AG08396 (cell line): ENCODE measurements around the gene WNT3.
"Not testable (repeated sequence)": the region's sequence is repeated elsewhere in the genome, so short reads cannot be mapped to it uniquely, and the experiment has no call there.

Experiments used
- DNase-seq: peaks from one replicate; pipeline ENCODE4 v3.0.0; 2012; ENCODE audit warnings: low spot score, mixed read lengths

The WNT3 gene

GRCh38 chr17:46818316-46818928 is at the start of gene WNT3:
Gene WNT3 (minus strand): TSS chr17:46818692. CDS start chr17:46818597, 95 bp downstream.
- peak; percentile 51 for DNase-seq

- no peak for DNase-seq
Measured at GRCh38 chr17:46866747-46867146, 48.3 kb upstream of the WNT3 start.

DNA sequence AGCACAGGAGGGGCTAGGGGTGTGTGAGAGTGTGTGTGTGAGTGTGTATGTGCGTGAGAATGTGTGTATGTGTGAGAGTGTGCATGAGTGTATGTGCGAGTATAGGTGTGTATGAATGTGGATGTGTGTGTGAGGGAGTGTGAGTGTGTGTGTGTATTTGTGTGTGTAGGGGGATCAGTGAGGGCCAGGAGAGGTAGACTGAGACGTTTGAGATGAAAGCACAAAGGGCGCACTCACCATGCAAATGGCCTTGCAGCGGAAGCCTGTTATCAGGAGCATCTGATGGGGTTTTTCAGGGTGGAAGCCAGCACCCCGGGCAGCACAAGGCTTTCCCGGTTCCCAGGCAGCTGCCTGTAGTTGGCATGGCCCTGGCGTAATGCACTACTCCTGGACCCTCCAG is 47.8 kb upstream of the WNT3 start:
- no peak for DNase-seq

GRCh38 chr17:46865100-46865499 is 46.6 kb upstream of the WNT3 start:
- peak; percentile 54 for DNase-seq

DNA sequence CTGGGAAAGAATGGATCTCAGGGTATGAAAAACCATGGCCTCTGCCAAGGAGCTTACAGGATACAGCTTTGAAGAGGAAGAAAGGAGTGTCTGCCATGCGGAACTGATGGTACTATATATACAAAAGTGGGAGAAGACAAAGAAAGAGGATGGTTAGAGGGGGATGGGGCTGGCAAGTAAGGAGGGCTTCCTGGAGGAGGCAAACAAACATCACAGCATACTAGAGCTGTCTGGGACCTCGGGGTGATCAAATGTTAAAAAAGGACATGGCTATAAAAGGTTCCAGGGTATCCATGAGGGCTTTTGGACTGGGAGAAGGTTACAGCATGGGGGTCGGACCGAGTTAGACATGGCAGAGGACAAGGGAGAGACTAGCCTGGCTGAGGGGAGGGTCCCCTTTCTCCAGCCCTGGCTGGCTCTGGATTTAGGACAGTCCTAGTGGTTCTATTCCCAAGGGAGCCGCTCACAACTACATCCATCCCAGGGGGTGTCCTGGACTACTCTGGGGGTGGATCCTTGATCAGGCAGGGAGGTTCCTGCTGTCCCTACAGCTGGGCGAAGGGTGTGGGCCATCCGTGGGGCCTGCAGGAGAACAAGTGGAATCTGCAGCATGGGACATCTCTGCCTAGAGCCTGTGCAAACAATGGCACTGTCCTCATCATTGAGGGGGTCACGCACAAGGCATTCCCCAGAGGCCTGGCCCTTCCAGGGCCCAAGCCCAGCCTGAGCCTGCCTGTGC is 45.1 kb upstream of the WNT3 start:
- no peak for DNase-seq

DNA sequence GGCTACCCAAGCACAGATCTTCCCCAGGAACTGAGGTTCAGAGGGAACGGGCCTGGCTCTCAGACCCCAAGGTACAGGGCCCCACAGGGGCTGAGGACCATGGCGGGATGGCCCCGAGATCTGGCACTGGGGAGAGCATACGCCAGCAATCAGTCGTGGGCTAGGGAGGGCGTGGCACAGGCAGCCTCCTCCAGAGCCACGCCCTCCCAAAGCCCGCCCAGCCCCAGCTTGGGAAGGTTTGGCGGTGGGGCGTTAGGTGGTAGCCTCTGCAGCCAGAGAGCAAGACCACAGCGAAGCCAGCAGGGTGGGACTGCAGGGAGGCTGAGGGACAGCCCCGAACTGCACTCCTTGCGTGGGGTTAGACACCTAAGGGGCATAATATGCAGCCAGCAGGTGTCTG is 44.5 kb upstream of the WNT3 start:
- DNase-seq, result no peak

- no peak for DNase-seq
Measured at GRCh38 chr17:46859996-46860395, 41.5 kb upstream of the WNT3 start.

DNA sequence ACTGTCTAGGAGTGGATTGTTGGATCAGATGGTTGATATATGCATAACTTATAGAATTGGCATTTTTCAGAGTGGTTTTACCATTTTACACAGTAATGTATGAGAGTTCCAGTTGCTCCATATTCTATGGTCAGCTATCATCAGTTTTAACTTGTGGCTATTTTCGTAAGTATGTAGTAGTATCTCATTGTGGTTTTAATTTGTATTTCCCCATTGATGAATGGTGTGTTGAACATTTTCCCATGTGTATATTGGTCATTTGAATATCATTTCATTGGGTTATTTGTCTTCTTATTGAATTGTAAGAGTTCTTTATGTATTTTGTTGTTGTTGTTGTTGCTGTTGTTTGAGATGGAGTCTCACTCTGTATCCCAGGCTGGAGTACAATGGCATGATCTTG is 39.1 kb upstream of the WNT3 start:
- DNase-seq, result no peak

DNA sequence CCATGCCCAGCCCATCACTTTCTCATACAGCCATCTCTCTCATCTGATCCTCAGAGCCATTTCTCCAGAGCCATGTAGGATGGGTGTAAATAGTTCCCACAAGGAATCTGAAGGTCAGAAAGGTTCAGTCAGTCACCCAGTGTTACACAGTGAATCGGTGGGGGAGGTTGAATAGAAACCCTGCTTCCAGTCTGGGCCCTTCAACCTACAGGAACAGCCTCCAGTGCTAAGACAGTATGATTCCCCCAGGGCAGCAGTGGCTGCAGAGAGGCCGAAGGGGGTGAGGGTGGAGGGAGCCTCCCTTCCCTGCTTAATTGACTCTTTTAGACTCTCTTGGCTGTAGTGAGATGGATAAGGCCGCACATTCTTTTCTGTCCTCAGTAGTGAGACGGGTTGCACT is 36.5 kb upstream of the WNT3 start:
- DNase-seq, result no peak

GRCh38 chr17:46854515-46854914 is 36.0 kb upstream of the WNT3 start:
- no peak for DNase-seq

GRCh38 chr17:46853896-46854444 is 35.5 kb upstream of the WNT3 start:
- DNase-seq, result no peak

DNA sequence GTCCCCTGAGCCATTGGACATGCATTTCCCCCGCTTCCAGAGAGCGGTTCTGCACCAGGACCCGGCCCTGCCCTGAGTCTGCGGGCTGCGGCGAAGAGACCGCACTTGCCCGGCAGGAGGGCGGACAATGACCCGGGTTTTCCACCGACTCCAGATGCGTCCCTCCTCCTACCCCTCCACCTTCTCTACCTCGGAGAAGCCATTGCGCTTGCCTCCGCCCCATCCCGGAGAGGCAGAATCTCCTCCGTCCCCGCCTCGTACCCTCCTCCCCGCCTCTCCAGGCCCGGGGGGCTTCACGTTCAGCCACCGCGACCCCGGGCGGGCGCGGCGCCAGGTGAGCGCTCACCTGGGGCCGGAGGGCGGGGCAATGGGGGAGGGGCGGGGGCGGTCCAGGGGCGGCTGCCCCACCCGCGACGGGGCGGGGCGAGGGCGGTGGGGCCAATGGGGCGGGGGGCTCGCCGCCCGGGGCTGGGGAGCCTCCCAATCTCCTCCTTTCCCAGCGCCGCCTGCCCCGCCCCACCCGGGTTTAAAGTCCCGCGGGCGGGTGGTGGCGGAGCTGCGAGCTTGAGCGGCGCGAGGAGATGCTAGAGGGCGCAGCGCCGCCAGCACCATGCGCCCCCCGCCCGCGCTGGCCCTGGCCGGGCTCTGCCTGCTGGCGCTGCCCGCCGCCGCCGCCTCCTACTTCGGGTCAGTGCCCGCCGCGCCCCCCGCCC is 32.7 kb upstream of the WNT3 start, which contains the start of gene WNT9B:
Gene WNT9B, plus strand, starts transcription at position 555 of the 713 bp plus-strand sequence. Its CDS starts 56 bp downstream, at position 611.
- no peak for DNase-seq

DNA sequence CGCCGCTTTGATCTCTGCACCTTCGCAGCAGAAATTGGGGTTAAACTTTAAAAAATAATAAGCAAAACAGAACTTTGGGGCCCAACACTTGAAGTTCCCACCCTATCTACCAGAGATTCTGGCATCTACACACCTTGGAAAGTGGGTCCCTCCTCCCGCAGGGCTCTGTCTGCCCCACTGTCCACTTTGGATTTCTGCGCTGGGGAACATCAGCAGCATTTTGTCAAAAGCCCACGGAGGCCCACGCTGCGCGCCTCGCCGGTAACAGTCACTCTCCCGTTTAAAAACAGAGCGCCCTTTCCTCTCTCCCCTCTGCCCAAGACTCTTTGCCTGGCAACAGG is 32.2 kb upstream of the WNT3 start:
- DNase-seq, result no peak

- DNase-seq, result no peak
Measured at GRCh38 chr17:46848534-46848933, 30.0 kb upstream of the WNT3 start.

- no peak for DNase-seq
Measured at GRCh38 chr17:46847204-46848191, 29.0 kb upstream of the WNT3 start.

GRCh38 chr17:46842835-46843234 is 24.3 kb upstream of the WNT3 start:
- no peak for DNase-seq

- DNase-seq, result peak; percentile 80
Measured at GRCh38 chr17:46841561-46842379, 23.3 kb upstream of the WNT3 start.

DNA sequence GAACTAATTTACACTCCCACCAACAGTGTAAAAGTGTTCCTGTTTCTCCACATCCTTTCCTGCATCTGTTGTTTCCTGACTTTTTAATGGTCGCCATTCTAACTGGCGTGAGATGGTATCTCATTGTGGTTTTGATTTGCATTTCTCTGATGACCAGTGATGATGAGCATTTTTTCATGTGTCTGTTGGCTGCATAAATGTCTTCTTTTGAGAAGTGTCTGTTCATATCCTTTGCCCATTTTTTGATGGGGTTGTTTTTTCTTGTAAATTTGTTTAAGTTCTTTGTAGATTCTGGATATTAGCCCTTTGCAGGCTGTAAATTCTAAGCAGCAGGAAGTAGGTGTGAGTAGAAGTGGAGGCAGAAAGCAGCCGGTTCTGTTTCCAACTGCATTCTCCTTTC is 22.1 kb upstream of the WNT3 start:
- not testable (repeated sequence) for DNase-seq

- no peak for DNase-seq
Measured at GRCh38 chr17:46839211-46839610, 20.7 kb upstream of the WNT3 start.

- no peak for DNase-seq
Measured at GRCh38 chr17:46837521-46837920, 19.0 kb upstream of the WNT3 start.

DNA sequence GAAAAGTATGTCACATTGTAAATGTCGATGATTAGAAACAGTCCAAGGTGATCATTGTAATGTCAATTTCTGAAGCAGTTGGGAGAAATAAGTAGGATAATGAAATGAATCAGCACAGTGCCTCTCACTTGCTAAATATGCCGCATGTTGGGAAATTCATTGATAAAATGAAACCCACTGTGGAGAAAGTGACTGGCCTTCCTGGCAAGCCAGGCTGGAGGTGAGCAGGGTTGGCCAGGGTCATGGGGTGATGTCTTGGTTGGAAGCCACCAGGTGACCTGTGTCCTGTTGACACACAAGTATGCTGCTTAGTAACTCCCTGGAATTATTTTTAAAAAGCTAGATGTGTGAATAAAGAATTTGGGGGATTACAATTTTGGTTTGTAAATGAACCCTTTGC is 18.0 kb upstream of the WNT3 start:
- no peak for DNase-seq
